HG02610 (cell line): ENCODE measurements around the gene MSTO1.
"Not testable (repeated sequence)": the region's sequence is repeated elsewhere in the genome, so short reads cannot be mapped to it uniquely, and the experiment has no call there.

Experiments used
- ATAC-seq: cut with Tn5 transposase; IDR thresholded peaks from one replicate; pipeline ENCODE4 v1.9.1; 2021; ENCODE audit warnings: mild to moderate bottlenecking, moderate library complexity; ENCODE audit not compliant: unreplicated experiment

MSTO1 gene

GRCh38 chr1:155609515-155610256 lies at the start of gene MSTO1:
MSTO1 (plus strand) TSS chr1:155610218; CDS start chr1:155610249, 31 bp downstream.
- ATAC-seq: peak; percentile 95

DNA sequence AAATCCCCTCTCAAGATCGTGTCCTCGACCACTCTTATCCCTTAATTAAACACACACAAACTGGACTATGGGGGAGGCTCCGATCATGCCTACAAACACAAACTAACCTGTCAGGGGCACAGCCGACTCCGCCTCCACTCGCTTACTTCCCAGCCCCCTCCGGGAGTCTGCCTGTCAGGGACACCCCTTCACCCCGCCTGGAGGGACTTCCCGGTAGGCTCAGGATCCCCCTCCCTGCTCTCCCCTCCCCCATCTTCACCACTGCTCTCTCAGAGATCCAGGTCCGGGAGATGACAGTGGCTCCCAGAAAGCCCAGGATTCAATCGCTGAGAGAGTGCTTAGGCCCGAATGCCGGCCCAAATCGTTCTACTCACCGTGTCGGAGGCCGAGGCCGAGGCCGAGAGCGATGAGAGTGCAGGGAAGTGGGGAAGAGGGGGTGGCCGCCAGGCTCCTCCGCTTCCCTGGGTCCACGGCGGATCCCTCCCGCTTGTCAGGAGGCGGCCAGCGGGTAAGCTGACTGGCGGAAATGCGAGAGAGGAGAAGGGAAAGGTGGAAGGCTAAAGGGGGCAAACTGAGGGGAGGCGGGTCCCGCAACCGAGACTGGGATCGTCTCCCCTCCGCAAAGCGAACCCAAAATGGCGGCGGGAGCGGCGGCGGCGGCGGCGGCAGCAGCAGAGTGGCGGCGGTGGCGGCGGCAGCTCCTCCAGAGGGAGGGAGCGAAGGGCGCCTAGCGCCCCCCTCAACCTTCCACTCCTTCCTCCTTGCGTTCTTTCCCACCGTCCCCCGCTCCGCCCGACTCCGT lies 48.0 kb upstream of the MSTO1 start:
- peak; percentile 33 for ATAC-seq

- ATAC-seq: peak; percentile 63
These were observed 47.2 kb upstream of the MSTO1 start, which contains the start of gene ASH1L for GRCh38 chr1:155562581-155563376. ASH1L (minus strand) TSS chr1:155562803; CDS start chr1:155521519, 41,284 bp downstream.

DNA sequence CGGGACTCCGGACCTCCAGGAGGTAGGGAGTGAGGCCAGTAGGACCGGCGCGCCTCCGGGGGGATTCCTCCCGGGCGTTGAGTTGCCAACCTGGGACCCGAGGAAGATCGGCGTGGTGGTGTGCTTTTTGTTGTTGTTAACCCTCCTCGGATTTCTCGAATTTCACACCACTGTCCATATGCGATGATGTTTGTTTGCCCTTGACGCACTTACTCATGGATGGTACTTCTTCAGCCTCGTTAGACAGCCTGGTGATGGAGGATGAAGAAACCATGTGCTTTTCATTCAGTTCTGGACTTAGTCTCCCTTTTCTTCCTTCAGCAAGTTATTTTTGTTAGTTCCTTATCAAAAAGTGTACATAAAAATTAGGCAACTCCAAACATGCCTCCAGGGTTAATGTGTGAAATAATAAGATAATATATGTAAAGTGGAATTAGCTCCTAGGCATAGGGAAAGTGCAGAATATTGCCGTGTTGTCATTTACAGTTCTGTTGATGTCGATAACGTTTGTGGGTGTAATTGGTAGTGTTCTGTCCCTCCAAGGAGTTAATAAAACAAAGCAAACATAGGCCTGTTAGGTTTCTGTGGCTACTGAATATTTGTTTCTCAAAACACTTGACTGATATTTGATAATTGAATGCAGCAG lies 46.5 kb upstream of the MSTO1 start:
- not testable (repeated sequence) for ATAC-seq

- no peak for ATAC-seq
These were observed 39.9 kb upstream of the MSTO1 start for GRCh38 chr1:155569988-155570592.

- ATAC-seq: no peak
These were observed 39.4 kb upstream of the MSTO1 start for GRCh38 chr1:155570593-155570990.

- ATAC-seq: no peak
These were observed 35.9 kb upstream of the MSTO1 start for GRCh38 chr1:155574077-155574476.

GRCh38 chr1:155575608-155576007 lies 34.4 kb upstream of the MSTO1 start:
- not testable (repeated sequence) for ATAC-seq

DNA sequence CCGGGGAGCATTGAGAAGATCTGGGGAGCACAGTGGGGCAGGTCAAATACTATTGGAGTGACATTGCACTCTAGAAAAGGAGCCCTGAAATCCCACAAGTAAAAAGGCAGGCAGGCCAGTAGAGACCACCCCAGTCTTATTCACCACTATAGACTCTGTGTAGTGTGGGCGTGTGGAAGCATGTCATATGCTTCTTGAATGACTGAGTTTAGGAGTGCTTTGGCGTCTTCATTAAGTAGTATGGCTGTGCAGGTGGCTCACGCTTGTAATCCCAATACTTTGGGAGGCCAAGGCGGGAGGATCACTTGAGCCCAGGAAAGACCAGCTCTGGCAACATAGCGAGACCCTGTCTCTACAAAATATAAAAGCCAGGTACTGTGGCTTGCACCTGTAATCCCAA lies 26.2 kb upstream of the MSTO1 start:
- not testable (repeated sequence) for ATAC-seq

- ATAC-seq: not testable (repeated sequence)
These were observed 20.7 kb upstream of the MSTO1 start for GRCh38 chr1:155589282-155589681.

DNA sequence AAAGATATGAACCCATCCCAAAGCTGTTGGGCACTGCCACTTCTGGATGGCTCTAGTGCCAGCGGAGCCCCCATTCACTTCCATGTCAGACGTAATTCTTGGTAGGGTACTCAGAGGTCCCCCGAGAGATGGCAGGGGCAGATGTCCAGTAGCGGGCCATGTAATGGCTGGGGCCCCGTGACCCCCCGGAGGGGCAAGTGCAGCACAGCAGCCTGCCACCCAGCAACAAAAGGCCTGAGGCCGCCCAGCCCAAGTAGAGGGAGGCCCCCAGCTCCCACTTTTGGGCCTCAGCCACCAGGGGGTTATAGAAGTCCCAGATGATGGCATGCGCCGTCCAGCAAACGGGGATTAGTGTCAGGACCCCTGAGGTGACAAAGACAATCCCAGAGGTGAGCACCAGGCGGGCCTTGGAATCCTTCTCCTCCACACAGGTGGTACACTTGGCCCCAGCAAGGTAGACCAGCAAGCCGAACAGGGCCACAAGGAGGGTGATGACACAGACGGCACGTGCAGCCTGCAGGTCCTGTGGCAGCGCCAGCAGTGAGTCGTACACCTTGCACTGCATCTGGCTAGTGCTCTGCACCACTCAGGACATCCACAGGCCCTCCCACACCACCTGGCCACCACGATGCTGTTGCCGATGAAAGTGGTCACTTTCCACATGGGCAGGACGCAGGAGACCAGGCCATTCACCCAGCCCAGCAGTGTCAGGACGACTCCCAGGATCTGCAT lies 19.3 kb upstream of the MSTO1 start:
- not testable (repeated sequence) for ATAC-seq

DNA sequence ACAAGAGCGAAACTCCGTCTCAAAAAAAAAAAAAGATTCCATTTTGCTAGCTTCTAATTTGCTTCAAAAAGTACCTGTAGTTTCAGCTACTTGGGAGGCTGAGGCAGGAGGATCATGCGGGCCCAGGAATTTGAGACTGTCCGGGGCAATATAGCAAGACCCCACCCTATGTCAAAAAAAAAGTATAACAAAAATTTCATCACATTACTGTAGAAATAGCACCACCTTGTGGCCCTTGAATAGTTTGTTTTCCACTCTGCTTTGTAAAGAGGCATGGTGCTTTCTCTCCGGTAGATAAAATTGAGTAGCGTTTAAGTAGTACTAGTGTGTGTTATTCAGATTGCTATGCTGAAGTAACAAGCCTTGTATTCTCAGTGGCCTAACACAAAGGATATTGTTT lies 18.2 kb upstream of the MSTO1 start:
- ATAC-seq: no peak

DNA sequence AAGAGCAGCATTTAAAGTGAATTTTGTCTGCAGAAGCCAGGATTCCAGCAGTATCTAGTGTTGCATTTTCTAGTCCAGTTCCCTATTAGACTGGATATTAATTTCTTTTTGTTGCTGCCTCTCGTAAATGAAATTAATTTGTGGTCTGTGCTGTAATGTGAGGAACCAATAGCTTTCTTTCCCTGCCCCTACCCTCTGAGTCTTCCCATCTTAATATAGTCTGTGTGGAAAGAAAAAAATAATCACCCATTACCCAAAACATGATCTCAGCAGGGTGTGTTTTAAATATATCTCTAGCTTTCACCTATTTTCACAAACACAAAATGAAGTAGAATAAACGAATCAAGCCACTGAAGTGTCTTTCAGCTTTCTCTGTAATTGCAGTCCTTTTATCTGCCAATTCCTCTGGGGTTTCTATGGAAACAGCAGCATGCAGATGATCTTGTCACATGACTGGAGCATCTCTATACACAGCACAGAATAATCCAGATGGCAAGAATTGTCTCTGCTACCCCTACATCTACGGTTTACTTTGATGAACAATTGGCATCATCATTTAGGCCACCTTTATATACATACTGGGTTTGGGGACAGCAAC lies 14.0 kb upstream of the MSTO1 start:
- ATAC-seq: not testable (repeated sequence)

DNA sequence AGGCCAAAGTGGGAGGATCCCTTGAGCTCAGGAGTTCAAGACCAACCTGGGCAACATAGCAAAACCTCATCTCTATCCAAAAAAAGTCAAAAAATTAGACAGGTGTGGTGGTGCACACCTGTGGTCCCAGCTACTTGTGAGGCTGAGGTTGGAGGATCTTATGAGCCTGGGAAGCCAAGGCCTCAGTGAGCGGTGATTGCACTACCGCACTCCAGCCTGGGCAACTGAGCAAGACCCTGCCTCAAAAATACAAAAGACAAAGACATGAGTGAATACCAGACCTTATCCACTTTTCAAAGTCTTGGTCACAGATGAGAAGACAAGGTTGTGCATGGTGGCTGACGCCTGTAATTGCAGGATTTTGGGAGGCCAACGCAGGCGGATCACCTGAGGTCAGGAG lies 13.2 kb upstream of the MSTO1 start:
- no peak for ATAC-seq

GRCh38 chr1:155598842-155599331 lies 11.1 kb upstream of the MSTO1 start:
- ATAC-seq: no peak

DNA sequence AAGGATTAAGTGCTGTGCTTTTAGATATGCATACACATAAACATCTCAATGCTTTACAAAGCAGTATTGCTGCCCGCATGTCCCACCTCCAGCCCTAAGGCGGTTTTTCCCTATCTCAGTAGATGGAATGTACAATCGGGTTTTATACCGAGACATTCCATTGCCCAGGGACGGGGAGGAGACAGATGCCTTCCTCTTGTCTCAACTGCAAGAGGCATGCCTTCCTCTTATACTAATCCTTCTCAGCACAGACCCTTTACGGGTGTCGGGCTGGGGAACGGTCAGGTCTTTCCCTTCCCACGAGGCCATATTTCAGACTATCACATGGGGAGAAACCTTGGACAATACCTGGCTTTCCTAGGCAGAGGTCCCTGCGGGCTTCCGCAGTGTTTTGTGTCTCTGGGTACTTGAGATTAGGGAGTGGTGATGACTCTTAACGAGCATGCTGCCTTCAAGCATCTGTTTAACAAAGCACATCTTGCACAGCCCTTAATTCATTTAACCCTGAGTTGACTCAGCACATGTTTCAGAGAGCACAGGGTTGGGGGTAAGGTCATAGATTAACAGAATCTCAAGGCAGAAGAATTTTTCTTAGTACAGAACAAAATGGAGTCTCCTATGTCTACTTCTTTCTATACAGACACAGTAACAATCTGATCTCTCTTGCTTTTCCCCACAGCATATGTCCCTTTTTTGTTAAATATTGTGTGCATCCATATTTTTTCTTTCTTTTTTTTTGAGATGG lies 10.0 kb upstream of the MSTO1 start:
- not testable (repeated sequence) for ATAC-seq

- no peak for ATAC-seq
These were observed 2.3 kb upstream of the MSTO1 start for GRCh38 chr1:155607708-155608107.

DNA sequence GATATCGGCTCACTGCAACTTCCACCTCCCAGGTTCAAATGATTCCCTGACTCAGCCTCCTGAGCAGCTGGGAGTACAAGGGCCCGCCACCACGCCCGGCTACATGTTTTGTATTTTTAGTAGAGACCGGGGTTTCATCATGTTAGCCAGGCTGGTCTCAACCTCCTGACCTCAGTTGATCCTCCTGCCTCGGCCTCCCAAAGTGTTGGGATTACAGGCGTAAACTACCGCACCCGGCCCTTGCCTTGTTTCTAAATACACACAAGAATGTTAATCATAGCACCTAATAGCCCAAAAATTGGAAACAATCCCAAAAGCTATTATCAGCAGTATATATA lies 1.2 kb upstream of the MSTO1 start:
- no peak for ATAC-seq
